GM20431 (cell line): Measurements from ENCODE around the gene NSG2.
"Not testable (repeated sequence)": the region's sequence is repeated elsewhere in the genome, so short reads cannot be mapped to it uniquely, and the experiment has no call there.

Source experiments
- in situ Hi-C: fragments of 300-500 bp; cut with MseI, MboI; formaldehyde crosslinking; loops from one replicate; pipeline ENCODE4 v1.15.0; 2020; ENCODE audit warnings: low sequenced_read_pairs; ENCODE audit not compliant: unreplicated experiment

The NSG2 gene

GRCh38 chr5:174145821-174146220 lies 100.3 kb downstream of the NSG2 start:
- in situ Hi-C loops, result no loop called here

GRCh38 chr5:174146556-174146955 lies 101.0 kb downstream of the NSG2 start:
- in situ Hi-C loops, result no loop called here

GRCh38 chr5:174147012-174147411 lies 101.5 kb downstream of the NSG2 start:
- in situ Hi-C loops, result not testable (repeated sequence)

GRCh38 chr5:174147551-174147950 lies 102.0 kb downstream of the NSG2 start:
- in situ Hi-C loops, result no loop called here

GRCh38 chr5:174148721-174149120 lies 103.2 kb downstream of the NSG2 start:
- in situ Hi-C loops, result no loop called here

- in situ Hi-C loops, result no loop called here
Observed at GRCh38 chr5:174149426-174149825, 103.9 kb downstream of the NSG2 start.

GRCh38 chr5:174149989-174150388 lies 104.5 kb downstream of the NSG2 start:
- in situ Hi-C loops, result no loop called here

GRCh38 chr5:174151599-174152181 lies 106.2 kb downstream of the NSG2 start:
- in situ Hi-C loops, result no loop called here

GRCh38 chr5:174154559-174154958 lies 109.1 kb downstream of the NSG2 start:
- in situ Hi-C loops, result no loop called here

- in situ Hi-C loops, result no loop called here
Observed at GRCh38 chr5:174155281-174155680, 109.8 kb downstream of the NSG2 start.

GRCh38 chr5:174155706-174156105 lies 110.2 kb downstream of the NSG2 start:
- in situ Hi-C loops, result no loop called here

GRCh38 chr5:174157048-174157447 lies 111.5 kb downstream of the NSG2 start:
- in situ Hi-C loops, result no loop called here
